HepG2 (cell line): ENCODE data around the gene PFKFB4. TPM values are rescaled to one million over a fixed set of nuclear protein-coding genes. Genes with fewer than 3 reads are reported as not detected.

ENCODE experiments used
- ATAC-seq: fragments of 200-7000 bp; cut with Tn5 transposase; 3 replicates; pipeline ENCODE4 v1.9.1; 2020; ENCODE audit warnings: mild to moderate bottlenecking, moderate library complexity
- BruUV-seq: library from RNA; stranded (reverse); fragments of 400-500 nt; replicated peaks from 2 replicates; lab custom pipeline; 2021; lab: Mats Ljungman, UMichigan
- CTCF ChIA-PET: fragments of 300-600 bp; formaldehyde crosslinking; extraction: SDS; loops from one replicate; lab custom pipeline; 2021; ENCODE audit warnings: low total read pairs, inconsistent platforms, low intra/inter-chr PET ratio; lab: Yijun Ruan, JAX
- POLR2A ChIA-PET: fragments of 350-600 bp; sonication (Branson Sonifier 250); formaldehyde crosslinking; loops from one replicate; lab custom pipeline; 2020; ENCODE audit warnings: antibody characterized with exemption, inconsistent platforms; lab: Yijun Ruan, JAX
- DNase-seq: peaks from one replicate; pipeline ENCODE4 v3.0.0-alpha.2; 2015; ENCODE audit warnings: low spot score
- FAIRE-seq: peaks from 3 replicates; lab custom pipeline; 2011; peaks lifted over from hg19 to GRCh38; lab: Jason Lieb, UNC
- H2AFZ ChIP-seq: one replicate; pipeline ENCODE4 v1.6.1; 2011; ENCODE audit warnings: low read length, inconsistent platforms
- H3K27ac ChIP-seq: fragments of 300-600 bp; 3 replicates; pipeline ENCODE4 v1.8.0; 2011; ENCODE audit warnings: mixed run types, mild to moderate bottlenecking, mixed read lengths, low read length, inconsistent platforms; ENCODE audit not compliant: insufficient read depth; ENCODE audit errors: extremely low read length
- H3K27me3 ChIP-seq, 2 experiments: fragments of 200-600 bp in 1 of 2; 2 replicates in 1 of 2; 3 replicates in 1 of 2; pipeline versions ENCODE4 v1.6.0 to v1.8.0; 2011; ENCODE audit warnings: low read length in 2 of 2, mild to moderate bottlenecking in 2 of 2, moderate library complexity in 2 of 2, inconsistent platforms in 1 of 2; ENCODE audit not compliant: insufficient read depth in 2 of 2, control insufficient read depth in 1 of 2
- H3K36me3 ChIP-seq, 2 experiments: fragments of 200-600 bp in 1 of 2; replicated peaks in 1 of 2; 2 replicates in 1 of 2; 3 replicates in 1 of 2; pipeline versions ENCODE4 v1.5.1 to v1.8.0; 2011; ENCODE audit warnings: low read length in 2 of 2, inconsistent platforms in 1 of 2; ENCODE audit not compliant: insufficient read depth in 2 of 2, control insufficient read depth in 1 of 2
- H3K4me1 ChIP-seq: 2 replicates; pipeline ENCODE4 v1.5.1; 2012; ENCODE audit warnings: low read length, inconsistent platforms; ENCODE audit not compliant: insufficient read depth
- H3K4me2 ChIP-seq: 2 replicates; pipeline ENCODE4 v1.6.0; 2011; ENCODE audit warnings: low read depth, low read length, inconsistent platforms
- H3K4me3 ChIP-seq, 3 experiments: fragments of 200-600 bp in 1 of 3; sonication (generic), shearing (Covaris generic) in 1 of 3; replicated peaks in 1 of 3; 2 replicates each; pipeline ENCODE4 v1.5.1; 2011 to 2016; ENCODE audit warnings: low read length in 3 of 3, inconsistent platforms in 2 of 3, low read depth in 2 of 3, mild to moderate bottlenecking in 2 of 3, control low read depth in 1 of 3, mixed read lengths in 1 of 3; ENCODE audit not compliant: insufficient read depth in 1 of 3
- H3K79me2 ChIP-seq: one replicate; pipeline ENCODE4 v1.6.1; 2011; ENCODE audit warnings: low read length, inconsistent platforms; ENCODE audit not compliant: insufficient read depth
- H3K9ac ChIP-seq: 2 replicates; pipeline ENCODE4 v1.6.0; 2011; ENCODE audit warnings: mild to moderate bottlenecking, low read depth, low read length, inconsistent platforms; ENCODE audit not compliant: insufficient read depth
- H3K9me3 ChIP-seq: 2 replicates; pipeline ENCODE4 v1.5.1; 2012; ENCODE audit warnings: mild to moderate bottlenecking, low read length
- H4K20me1 ChIP-seq: 2 replicates; pipeline ENCODE4 v1.6.0; 2011; ENCODE audit warnings: inconsistent platforms, mild to moderate bottlenecking, low read length, moderate library complexity; ENCODE audit not compliant: insufficient read depth
- FOXK2 ChIP-seq: fragments of 450-650 bp; IDR thresholded peaks from 2 replicates; pipeline ENCODE4 v1.6.1; 2016
- STAT6 ChIP-seq: sonication (generic); formaldehyde crosslinking; IDR thresholded peaks from 2 replicates; pipeline ENCODE4 v1.4.0; 2020; ENCODE audit warnings: missing genetic modification reagents, mild to moderate bottlenecking, borderline replicate concordance
- ZNF263 ChIP-seq: sonication (generic); formaldehyde crosslinking; IDR thresholded peaks from 2 replicates; pipeline ENCODE4 v1.4.0; 2020; ENCODE audit warnings: missing genetic modification reagents
- ZNF276 ChIP-seq: sonication (generic); formaldehyde crosslinking; IDR thresholded peaks from 2 replicates; pipeline ENCODE4 v1.4.0; 2020; ENCODE audit warnings: mild to moderate bottlenecking, low read depth, missing genetic modification reagents
- ZNF629 ChIP-seq: sonication (generic); formaldehyde crosslinking; conservative IDR thresholded peaks from 2 replicates; pipeline ENCODE4 v1.5.0; 2020; ENCODE audit warnings: missing genetic modification reagents
- ZSCAN5A ChIP-seq: sonication (generic); formaldehyde crosslinking; IDR thresholded peaks from 2 replicates; pipeline ENCODE4 v1.8.0; 2022; ENCODE audit warnings: mild to moderate bottlenecking, missing genetic modification reagents, borderline replicate concordance
- WGBS: methylation state at CpG from one replicate; pipeline ENCODE4 v1.1.6; 2017; ENCODE audit warnings: low lambda C conversion rate; 5-methylcytosine and 5-hydroxymethylcytosine counted together
- in situ Hi-C: cut with HindIII; loops from 2 replicates; pipeline ENCODE4 v1.10.0; 2017; ENCODE audit warnings: low pct_unique_long_range_greater_than_20kb; ENCODE audit not compliant: extremely low pct_ligation_motif_present
- intact Hi-C: fragments of 100-400 bp; cut with micrococcal nuclease; formaldehyde crosslinking; loops from one replicate; pipeline ENCODE4 v1.10.0; 2022; ENCODE audit not compliant: unreplicated experiment
- polyA plus RNA-seq, 8 experiments: library from polyadenylated mRNA; depleted of rRNA in 3 of 8; stranded (reverse) in 7 of 8; unstranded in 1 of 8; fragments of >200 nt; fragmentation: Illumina TruSeq in 4 of 8; extraction: Trizol in 4 of 8; gene quantifications; 2 replicates each; pipeline versions ENCODE4 v1.2.1 to v1.2.3, GENCODE V29; 2011 to 2016; ENCODE audit warnings: low read depth in 4 of 8, missing spikeins in 1 of 8, mixed read lengths in 1 of 8; ENCODE audit not compliant: insufficient read depth in 1 of 8
- total RNA-seq, 5 experiments: library from RNA; depleted of rRNA; stranded (reverse); fragments of >200 nt; fragmentation: Illumina TruSeq; extraction: Trizol; gene quantifications; 2 replicates each; pipeline ENCODE4 v1.2.3, GENCODE V29; 2016; ENCODE audit warnings: low read depth in 1 of 5
- TF ChIP-seq, protein P1 (sequence below): sonication (generic); formaldehyde crosslinking; IDR thresholded peaks from 2 replicates; pipeline ENCODE4 v1.4.0; 2020; ENCODE audit warnings: missing genetic modification reagents, borderline replicate concordance

PFKFB4 gene
- total and polyA plus RNA-seq, 2 of the 13 experiments (the other 11 are each of a cell fraction or from before 2014, with no cell fraction given), result 7.1 to 103 TPM

- BruUV-seq, result no TSS peak
- no peak for TF ChIP-seq ZNF263 (CRISPR knock-in tag)
- no peak for TF ChIP-seq ZNF629 (CRISPR knock-in tag)
- TF ChIP-seq FOXK2, result no peak
- TF ChIP-seq STAT6 (CRISPR knock-in tag), result no peak
- TF ChIP-seq, protein P1, sequence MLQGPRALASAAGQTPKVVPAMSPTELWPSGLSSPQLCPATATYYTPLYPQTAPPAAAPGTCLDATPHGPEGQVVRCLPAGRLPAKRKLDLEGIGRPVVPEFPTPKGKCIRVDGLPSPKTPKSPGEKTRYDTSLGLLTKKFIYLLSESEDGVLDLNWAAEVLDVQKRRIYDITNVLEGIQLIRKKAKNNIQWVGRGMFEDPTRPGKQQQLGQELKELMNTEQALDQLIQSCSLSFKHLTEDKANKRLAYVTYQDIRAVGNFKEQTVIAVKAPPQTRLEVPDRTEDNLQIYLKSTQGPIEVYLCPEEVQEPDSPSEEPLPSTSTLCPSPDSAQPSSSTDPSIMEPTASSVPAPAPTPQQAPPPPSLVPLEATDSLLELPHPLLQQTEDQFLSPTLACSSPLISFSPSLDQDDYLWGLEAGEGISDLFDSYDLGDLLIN, result no peak
- TF ChIP-seq ZNF276 (CRISPR knock-in tag), result no peak
- TF ChIP-seq ZSCAN5A, result no peak
- intact Hi-C loops (no loop called here), in situ Hi-C loops (loop anchor here (5.0 kb wide), 1 partner anchor 34 kb away; a partner anchor contains a TSS)
- ChIA-PET POLR2A (interaction anchor here (0.9 kb wide), 1 partner anchor 28 kb away, joined by 4 read pairs; no protein-coding TSS in a partner anchor), CTCF (no interaction called here)
- Histone ChIP-seq H3K4me1 (peaks cover 24% of the 10 kb centered on the region), H3K9me3 (peaks cover 4% of the 10 kb centered on the region; the same call in 1 of the 2 replicates), H3K4me3 (no peak overlapping the region), H3K9ac (no peak overlapping the region), H4K20me1 (no peaks in the 10 kb centered on the region), H3K27ac (no peak overlapping the region), H3K27me3 (peaks cover 0 to 8% of the 10 kb centered on the region in 2 experiments; a peak in 1 of 5 replicates), H2AFZ (no peak overlapping the region), H3K4me2 (no peak overlapping the region), H3K79me2 (no peaks in the 10 kb centered on the region), H3K36me3 (no peaks in the 10 kb centered on the region)
- FAIRE-seq, result no peak
- 77% methylated on average over 6 of the region's 7 CpGs for WGBS
- no peak for ATAC-seq
- DNase-seq, result no peak
Observed at GRCh38 chr3:48501196-48501595, 55.4 kb downstream of the PFKFB4 start.
